AG10803 (cell line): Measurements from ENCODE around the gene FKTN.
A peak's percentile ranks its signal among the peaks of the same experiment; 100 is the strongest.

Experiments used
- DNase-seq: peaks from one replicate; pipeline ENCODE4 v3.0.0; 2010; ENCODE audit warnings: low read depth
- H3K4me3 ChIP-seq: 2 replicates; pipeline ENCODE4 v1.5.1; 2011; ENCODE audit warnings: mild to moderate bottlenecking, low read length, control low read depth
- TF ChIP-seq, protein P1 (sequence below): conservative IDR thresholded peaks from 2 replicates; pipeline ENCODE4 v1.5.1; 2011; ENCODE audit warnings: mild to moderate bottlenecking, low read length, control low read depth, inconsistent platforms

Gene FKTN

DNA sequence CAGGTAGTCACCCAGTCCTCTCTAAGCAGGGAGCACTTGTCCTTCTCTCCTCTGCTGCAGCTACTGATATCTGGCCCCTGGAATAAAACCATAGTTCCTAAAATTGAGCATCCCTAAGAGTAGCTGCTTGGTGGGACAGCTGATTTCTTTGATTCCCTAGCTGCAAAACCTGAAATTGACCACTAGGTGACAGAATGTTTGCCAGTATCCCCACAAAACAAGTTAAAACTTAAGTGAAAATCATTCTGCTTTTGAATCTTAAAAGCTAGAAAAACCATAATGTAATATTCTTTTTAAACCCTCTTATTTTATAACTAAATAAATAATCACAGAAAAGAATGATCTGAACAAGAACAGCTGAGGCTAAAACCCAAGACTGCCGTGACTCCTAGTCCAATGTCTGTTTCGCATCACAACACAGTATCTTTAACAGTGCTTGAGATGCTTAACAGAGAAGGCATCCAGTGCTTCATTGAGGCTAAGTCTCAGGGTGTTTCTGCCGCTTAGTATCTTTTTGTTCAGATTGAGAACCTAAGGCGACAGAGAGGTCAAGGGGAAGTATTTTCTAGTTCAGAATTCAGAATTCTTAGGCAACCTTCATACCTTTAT, 80.0 kb downstream of the FKTN start:
- TF ChIP-seq, protein P1, sequence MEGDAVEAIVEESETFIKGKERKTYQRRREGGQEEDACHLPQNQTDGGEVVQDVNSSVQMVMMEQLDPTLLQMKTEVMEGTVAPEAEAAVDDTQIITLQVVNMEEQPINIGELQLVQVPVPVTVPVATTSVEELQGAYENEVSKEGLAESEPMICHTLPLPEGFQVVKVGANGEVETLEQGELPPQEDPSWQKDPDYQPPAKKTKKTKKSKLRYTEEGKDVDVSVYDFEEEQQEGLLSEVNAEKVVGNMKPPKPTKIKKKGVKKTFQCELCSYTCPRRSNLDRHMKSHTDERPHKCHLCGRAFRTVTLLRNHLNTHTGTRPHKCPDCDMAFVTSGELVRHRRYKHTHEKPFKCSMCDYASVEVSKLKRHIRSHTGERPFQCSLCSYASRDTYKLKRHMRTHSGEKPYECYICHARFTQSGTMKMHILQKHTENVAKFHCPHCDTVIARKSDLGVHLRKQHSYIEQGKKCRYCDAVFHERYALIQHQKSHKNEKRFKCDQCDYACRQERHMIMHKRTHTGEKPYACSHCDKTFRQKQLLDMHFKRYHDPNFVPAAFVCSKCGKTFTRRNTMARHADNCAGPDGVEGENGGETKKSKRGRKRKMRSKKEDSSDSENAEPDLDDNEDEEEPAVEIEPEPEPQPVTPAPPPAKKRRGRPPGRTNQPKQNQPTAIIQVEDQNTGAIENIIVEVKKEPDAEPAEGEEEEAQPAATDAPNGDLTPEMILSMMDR, result peak; percentile 55
- DNase-seq, result peak; percentile 4
- no peak overlapping the region for H3K4me3 ChIP-seq

DNA sequence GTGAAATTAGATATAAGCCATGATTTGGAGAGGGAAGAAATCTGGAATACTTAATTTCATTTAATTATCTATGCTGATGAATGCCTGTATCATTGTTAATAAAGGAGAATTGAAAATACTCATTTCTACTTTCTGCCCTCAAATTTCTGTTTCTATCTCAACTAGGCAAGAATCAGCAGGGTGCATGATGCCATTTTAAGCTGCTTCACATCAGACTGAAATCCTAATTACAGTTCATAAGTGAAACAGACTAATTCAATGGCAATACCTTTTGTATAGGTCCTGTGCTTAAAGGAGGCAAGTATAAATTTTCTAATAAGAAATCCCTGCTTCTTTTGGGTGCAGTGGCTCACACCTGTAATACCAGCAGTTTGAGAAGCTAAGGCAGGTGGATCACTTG, 82.0 kb downstream of the FKTN start:
- no peak overlapping the region for H3K4me3 ChIP-seq
- DNase-seq, result no peak
- TF ChIP-seq, protein P1, result no peak

DNA sequence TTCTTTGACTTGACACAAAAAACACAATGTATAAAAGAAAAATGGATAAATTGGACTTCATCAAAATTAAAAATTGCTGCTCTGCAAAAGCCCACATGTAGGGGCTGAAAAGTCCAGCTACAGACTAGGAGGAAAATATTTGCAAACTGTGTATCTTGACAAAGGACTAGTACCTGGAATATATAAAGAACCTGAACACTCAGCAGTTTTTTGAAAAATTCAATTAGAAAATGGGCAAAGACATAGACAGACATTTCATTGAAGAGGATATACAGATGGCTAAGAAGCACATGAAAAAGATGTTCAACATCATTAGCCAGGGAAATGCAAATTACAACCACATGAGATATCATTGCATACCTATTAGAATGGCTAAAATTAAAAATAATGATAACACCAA, 85.9 kb downstream of the FKTN start:
- no peak for DNase-seq
- H3K4me3 ChIP-seq, result no peak overlapping the region

DNA sequence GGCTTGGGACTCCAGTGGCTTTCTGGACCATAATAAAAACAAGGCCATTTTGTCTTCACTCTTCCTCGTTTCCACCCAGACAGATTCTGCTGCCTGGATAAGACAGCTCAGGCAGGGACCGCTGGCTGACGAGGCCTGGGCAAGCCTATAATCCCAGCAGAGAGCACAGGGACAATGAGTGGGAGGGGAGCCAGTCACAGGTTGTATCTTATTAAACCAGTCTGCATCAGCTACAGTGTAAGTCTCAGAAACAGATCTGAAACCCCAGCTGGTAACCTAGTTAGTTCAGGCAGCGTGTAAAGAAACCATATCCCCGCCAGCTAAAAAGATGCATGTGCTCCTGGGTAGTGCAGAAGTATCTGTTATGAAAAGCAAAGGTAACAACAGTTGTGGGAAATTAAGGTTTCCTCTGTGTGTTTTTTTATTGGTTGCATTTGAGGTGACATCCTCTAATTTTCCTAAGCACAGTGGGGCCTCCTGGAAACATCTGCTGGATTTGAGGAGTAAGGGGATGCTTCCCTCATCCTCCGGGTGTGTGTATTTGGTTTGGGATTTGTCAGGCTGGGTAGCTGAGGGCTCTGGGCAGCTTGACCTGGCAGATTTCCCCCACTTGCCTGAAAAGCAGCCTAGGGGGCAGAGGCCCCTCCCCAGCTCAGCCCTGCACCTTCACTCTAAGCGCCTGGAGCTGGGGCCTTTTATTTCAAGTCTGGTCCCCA, 89.1 kb downstream of the FKTN start:
- H3K4me3 ChIP-seq, result no peak overlapping the region
- TF ChIP-seq, protein P1, result no peak
- no peak for DNase-seq

More for the DNA sequence above, 85.9 kb downstream of the FKTN start:
- TF ChIP-seq, protein P1, result no peak

DNA sequence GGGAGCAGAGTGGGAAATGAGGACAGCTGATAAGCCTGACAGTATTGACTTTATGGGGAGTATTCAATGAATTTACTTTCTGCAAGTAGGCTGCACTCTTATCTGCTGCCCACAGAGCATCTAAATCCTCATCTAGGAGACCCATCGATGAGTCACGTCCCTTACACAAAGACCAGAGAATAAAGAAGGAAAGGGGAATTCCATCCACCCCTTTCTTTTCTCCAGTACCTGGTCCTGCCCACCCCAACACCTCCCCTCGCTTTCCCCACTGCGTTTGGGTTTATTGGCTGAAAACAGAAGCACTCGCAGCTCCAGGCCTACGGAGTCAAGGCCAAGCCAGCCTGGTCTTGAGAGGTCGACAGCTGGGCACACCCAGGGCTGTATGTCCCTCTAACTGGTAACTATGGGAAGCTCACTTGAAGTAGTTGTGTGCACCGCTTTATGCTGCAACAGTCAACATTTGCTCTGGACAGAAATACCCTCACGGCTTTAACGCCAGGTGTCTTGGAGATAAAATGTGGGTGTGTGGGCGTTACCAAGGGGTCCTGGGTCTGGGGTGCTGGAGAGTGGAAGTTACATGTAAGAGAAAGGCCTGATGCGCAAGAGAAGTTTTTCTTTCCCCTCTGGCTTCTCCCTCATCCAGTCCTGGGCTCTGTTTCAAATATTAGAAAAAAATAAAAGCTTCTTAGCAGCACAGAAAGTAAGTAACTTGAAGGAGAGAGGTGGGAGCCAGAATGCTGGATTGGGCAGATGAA, 89.8 kb downstream of the FKTN start:
- TF ChIP-seq, protein P1, result no peak
- no peak for DNase-seq
- no peak overlapping the region for H3K4me3 ChIP-seq

DNA sequence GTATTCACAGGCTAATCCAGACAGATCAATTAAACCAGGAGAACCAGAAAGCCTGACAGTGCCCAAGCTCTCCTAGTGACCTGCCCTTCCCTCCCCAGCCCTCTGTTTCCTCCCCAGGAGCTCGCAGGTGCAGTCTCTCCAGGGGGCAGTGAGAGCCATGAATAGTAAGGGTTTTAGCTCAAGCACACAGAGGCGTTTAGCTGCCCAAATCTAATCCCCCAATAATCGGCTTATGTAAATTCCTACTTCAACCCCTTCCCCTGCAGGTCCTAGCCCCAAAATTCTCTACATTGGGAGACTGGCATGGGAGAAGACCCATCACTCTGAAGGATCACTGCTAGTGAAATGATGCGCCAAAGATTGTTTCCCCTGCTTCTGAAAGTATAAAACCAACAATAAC, 93.9 kb downstream of the FKTN start:
- TF ChIP-seq, protein P1, result no peak
- no peak for DNase-seq
- no peak overlapping the region for H3K4me3 ChIP-seq
